ENCODE results near the gene DLG2. TPM values are rescaled to one million over a fixed set of nuclear protein-coding genes. Genes with fewer than 3 reads are reported as not detected.
A peak's percentile ranks its signal among the peaks of the same experiment; 100 is the strongest.

Gene DLG2
- total RNA-seq, 1 donor from 2014 or later: 6.1 TPM

GRCh38 chr11:84560206-84560605 is 1066.9 kb downstream of the DLG2 start:
- intact Hi-C loops (cut with DNase I): no loop called here
- DNase-seq: no peak
- ATAC-seq (ENCODE audit: poor library complexity): no peak

GRCh38 chr11:84558085-84558905 is 1068.8 kb downstream of the DLG2 start:
- DNase-seq (no peak), ATAC-seq (ENCODE audit: poor library complexity) (peak; percentile 78)
- intact Hi-C loops (cut with DNase I): loop anchor here (10.0 kb wide), 1 partner anchor 157 kb away; no protein-coding TSS in a partner anchor

GRCh38 chr11:84552791-84553190 is 1074.4 kb downstream of the DLG2 start:
- DNase-seq (no peak), ATAC-seq (ENCODE audit: poor library complexity) (no peak)
- intact Hi-C loops (cut with DNase I): loop anchor here (10.0 kb wide), 1 partner anchor 162 kb away; no protein-coding TSS in a partner anchor

- DNase-seq (no peak), ATAC-seq (ENCODE audit: poor library complexity) (no peak)
- intact Hi-C loops (cut with DNase I): no loop called here
Observed at GRCh38 chr11:84549217-84549616, 1077.9 kb downstream of the DLG2 start.

- DNase-seq (no peak), ATAC-seq (ENCODE audit: poor library complexity) (no peak)
- intact Hi-C loops (cut with DNase I): no loop called here
Observed at GRCh38 chr11:84544566-84544965, 1082.6 kb downstream of the DLG2 start.

- DNase-seq (no peak), ATAC-seq (ENCODE audit: poor library complexity) (no peak)
- intact Hi-C loops (cut with DNase I): no loop called here
Observed at GRCh38 chr11:84543367-84544159, 1083.6 kb downstream of the DLG2 start.

- ATAC-seq (ENCODE audit: poor library complexity): no peak
- intact Hi-C loops (cut with DNase I): no loop called here
- no peak for DNase-seq
Observed at GRCh38 chr11:84541731-84542340, 1085.3 kb downstream of the DLG2 start.

- DNase-seq (no peak), ATAC-seq (ENCODE audit: poor library complexity) (no peak)
- intact Hi-C loops (cut with DNase I): no loop called here
Observed at GRCh38 chr11:84536456-84536855, 1090.7 kb downstream of the DLG2 start.

GRCh38 chr11:84532364-84532763 is 1094.8 kb downstream of the DLG2 start:
- no peak for DNase-seq
- no peak for ATAC-seq (ENCODE audit: poor library complexity)
- intact Hi-C loops (cut with DNase I): no loop called here

GRCh38 chr11:84526250-84526649 is 1100.9 kb downstream of the DLG2 start:
- intact Hi-C loops (cut with DNase I): loop anchor here (10.0 kb wide), 1 partner anchor 691 kb away; no protein-coding TSS in a partner anchor
- DNase-seq (no peak), ATAC-seq (ENCODE audit: poor library complexity) (no peak)

GRCh38 chr11:84524422-84525051 is 1102.6 kb downstream of the DLG2 start:
- intact Hi-C loops (cut with DNase I): loop anchor here (10.0 kb wide), 1 partner anchor 690 kb away; no protein-coding TSS in a partner anchor
- DNase-seq (no peak), ATAC-seq (ENCODE audit: poor library complexity) (no peak)

- DNase-seq: no peak
- no peak for ATAC-seq (ENCODE audit: poor library complexity)
- intact Hi-C loops (cut with DNase I): loop anchor here (10.0 kb wide), 1 partner anchor 688 kb away; no protein-coding TSS in a partner anchor
Observed at GRCh38 chr11:84522331-84522730, 1104.8 kb downstream of the DLG2 start.

- no peak for ATAC-seq (ENCODE audit: poor library complexity)
- DNase-seq: no peak
- intact Hi-C loops (cut with DNase I): no loop called here
Observed at GRCh38 chr11:84518631-84519183, 1108.4 kb downstream of the DLG2 start.

GRCh38 chr11:84514436-84514835 is 1112.7 kb downstream of the DLG2 start:
- no peak for DNase-seq
- ATAC-seq (ENCODE audit: poor library complexity): no peak
- intact Hi-C loops (cut with DNase I): no loop called here

- intact Hi-C loops (cut with DNase I): no loop called here
- DNase-seq: no peak
- no peak for ATAC-seq (ENCODE audit: poor library complexity)
Observed at GRCh38 chr11:84503503-84503902, 1123.6 kb downstream of the DLG2 start.

GRCh38 chr11:84501750-84502149 is 1125.4 kb downstream of the DLG2 start:
- no peak for ATAC-seq (ENCODE audit: poor library complexity)
- intact Hi-C loops (cut with DNase I): no loop called here

GRCh38 chr11:84497981-84498411 is 1129.1 kb downstream of the DLG2 start:
- intact Hi-C loops (cut with DNase I): no loop called here
- DNase-seq (no peak), ATAC-seq (ENCODE audit: poor library complexity) (no peak)

More at GRCh38 chr11:84501750-84502149, 1125.4 kb downstream of the DLG2 start:
- no peak for DNase-seq

- ATAC-seq (ENCODE audit: poor library complexity) (no peak), DNase-seq (no peak)
- intact Hi-C loops (cut with DNase I): no loop called here
Observed at GRCh38 chr11:84497181-84497580, 1130.0 kb downstream of the DLG2 start.

All from Right ventricle myocardium superior (tissue), 1 donor.